Subcutaneous abdominal adipose tissue (tissue), 5 donors: ENCODE results near the gene PRDM5.

ENCODE experiments used
- H3K27ac ChIP-seq: one replicate; pipeline ENCODE4 v1.7.0; 2013; ENCODE audit warnings: low read depth, mild to moderate bottlenecking, inconsistent platforms, low read length, moderate library complexity
- H3K27me3 ChIP-seq, 5 donors: one replicate each; pipeline ENCODE4 v1.7.0; 2013; ENCODE audit warnings: low read length in 5 of 5, inconsistent platforms in 1 of 5; ENCODE audit not compliant: control insufficient read depth in 5 of 5, insufficient read depth in 4 of 5
- H3K36me3 ChIP-seq, 5 donors: one replicate each; pipeline ENCODE4 v1.7.0; 2013; ENCODE audit warnings: low read length in 5 of 5; ENCODE audit not compliant: control insufficient read depth in 5 of 5, insufficient read depth in 5 of 5
- H3K4me1 ChIP-seq, 5 donors: one replicate each; pipeline ENCODE4 v1.7.0; 2013; ENCODE audit warnings: low read length in 5 of 5, mild to moderate bottlenecking in 3 of 5, moderate library complexity in 1 of 5; ENCODE audit not compliant: control insufficient read depth in 5 of 5, insufficient read depth in 5 of 5
- H3K4me3 ChIP-seq, 5 donors: one replicate each; pipeline ENCODE4 v1.7.0; 2013; ENCODE audit warnings: low read length in 5 of 5, low read depth in 1 of 5
- H3K9ac ChIP-seq, 5 donors: one replicate each; pipeline ENCODE4 v1.7.0; 2013; ENCODE audit warnings: low read length in 5 of 5, mild to moderate bottlenecking in 4 of 5, moderate library complexity in 3 of 5
- H3K9me3 ChIP-seq, 5 donors: one replicate each; pipeline ENCODE4 v1.7.0; 2013; ENCODE audit warnings: low read length in 5 of 5; ENCODE audit not compliant: control insufficient read depth in 5 of 5
- donor health status: healthy.
- donor health status: healthy.
- donor health status: healthy.
- donor health status: healthy.
- donor health status: healthy.

Gene PRDM5

DNA sequence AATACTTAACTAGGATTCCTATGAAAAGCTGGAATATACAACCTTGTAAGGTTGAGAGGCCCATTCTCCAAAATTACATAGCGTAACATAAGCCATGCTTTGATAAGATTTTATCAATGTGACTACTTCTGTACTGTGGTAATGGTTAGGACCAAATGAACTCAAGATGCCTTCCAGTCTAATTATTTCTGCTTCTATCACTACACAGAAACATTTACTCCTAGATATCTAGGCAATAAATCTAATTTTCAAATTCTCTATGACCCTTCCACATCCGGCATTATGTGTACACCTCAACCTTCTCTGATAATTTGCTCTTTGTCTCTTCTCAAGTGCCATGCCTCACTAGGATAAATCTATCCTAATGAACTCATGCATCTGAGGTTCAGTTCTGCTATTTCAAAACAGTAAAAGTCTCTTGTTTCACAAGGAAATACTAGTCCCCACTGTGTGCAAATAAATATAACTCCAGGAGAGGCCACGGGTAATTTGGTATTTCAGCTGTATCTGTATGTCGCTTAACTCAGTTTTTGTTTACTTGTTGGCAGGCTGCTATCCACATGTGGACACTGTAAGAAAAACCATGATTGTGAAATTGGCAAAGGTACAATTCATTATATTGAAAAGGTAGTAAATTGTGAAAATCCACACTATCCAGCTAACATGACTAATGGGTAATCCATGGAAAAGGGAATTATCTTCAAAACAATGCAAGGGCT, 93.3 kb downstream of the PRDM5 start:
- H3K36me3 ChIP-seq, result no peaks in the 10 kb centered on the region
- peaks cover 0 to 4% (median 2%) of the 10 kb centered on the region in 5 donors for H3K9me3 ChIP-seq
- H3K9ac ChIP-seq, result no peak overlapping the region
- H3K4me3 ChIP-seq, result no peak overlapping the region
- no peaks in the 10 kb centered on the region for H3K27me3 ChIP-seq
- H3K4me1 ChIP-seq, result peaks cover 0 to 10% (median 0%) of the 10 kb centered on the region in 5 donors
- no peak overlapping the region for H3K27ac ChIP-seq

DNA sequence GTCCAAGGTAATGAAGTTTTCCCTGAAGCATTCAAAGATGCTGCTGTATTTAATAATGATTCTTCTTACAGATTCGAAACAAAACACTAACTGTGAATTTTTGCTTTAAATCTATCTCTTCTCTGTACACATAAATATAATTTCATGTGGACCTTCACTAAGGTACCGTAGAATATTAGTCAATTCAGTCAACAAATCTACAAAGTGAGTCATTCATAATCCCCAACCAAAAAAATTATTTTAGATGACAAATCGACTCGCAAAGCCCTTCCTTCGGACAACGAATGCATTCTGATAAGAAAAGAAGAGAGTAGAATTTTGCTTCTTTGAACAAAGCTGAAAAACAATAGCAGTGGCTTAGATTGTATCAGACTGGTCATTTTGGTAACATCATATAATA, 95.7 kb downstream of the PRDM5 start:
- Histone ChIP-seq H3K36me3 (no peaks in the 10 kb centered on the region), H3K4me3 (no peak overlapping the region), H3K4me1 (peaks cover 0 to 10% (median 0%) of the 10 kb centered on the region in 5 donors), H3K27ac (no peak overlapping the region), H3K9ac (no peak overlapping the region), H3K9me3 (no peaks in the 10 kb centered on the region), H3K27me3 (no peaks in the 10 kb centered on the region)

DNA sequence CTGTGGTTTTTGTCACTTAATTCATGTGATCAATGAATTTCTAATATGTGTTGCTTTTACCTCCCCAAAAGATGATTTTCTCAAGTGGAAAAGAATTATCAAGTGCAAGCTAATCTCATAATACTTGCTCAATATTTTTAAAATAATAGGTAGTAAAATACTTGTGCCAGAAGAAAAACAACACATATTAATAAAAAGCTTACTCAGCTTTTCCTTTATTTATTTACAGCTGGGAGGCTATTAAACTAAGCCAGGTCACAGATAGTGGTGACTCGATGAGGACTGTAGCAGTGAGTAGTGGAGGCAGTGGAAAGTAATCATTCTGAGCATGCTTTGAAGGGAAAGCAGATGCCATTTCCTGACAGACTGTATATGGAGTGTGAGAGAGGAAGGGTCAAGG, 96.1 kb downstream of the PRDM5 start:
- H3K9ac ChIP-seq, result no peak overlapping the region
- H3K4me1 ChIP-seq, result peaks cover 0 to 10% (median 0%) of the 10 kb centered on the region in 5 donors
- no peak overlapping the region for H3K27ac ChIP-seq
- H3K9me3 ChIP-seq, result no peaks in the 10 kb centered on the region
- no peak overlapping the region for H3K4me3 ChIP-seq
- H3K36me3 ChIP-seq, result no peaks in the 10 kb centered on the region
- no peaks in the 10 kb centered on the region for H3K27me3 ChIP-seq

DNA sequence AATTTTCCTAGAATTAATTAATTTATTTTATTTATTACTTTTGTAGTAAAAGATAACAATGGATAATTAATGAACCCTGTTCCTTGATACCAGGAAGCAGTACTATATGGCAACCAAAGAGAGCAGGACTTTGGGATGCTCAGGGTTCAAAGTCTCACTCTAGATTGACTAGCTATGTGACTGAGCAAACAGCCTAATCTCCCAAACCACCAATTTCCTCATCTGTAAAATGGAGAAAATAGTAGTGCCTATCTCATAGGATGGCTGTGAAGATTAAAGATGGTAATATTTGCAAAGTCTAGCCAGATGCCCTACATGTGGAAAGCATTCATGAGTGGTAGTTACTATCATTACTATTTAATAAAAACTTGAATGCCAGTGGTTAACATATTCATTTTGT, 97.6 kb downstream of the PRDM5 start:
- no peak overlapping the region for H3K4me3 ChIP-seq
- H3K9me3 ChIP-seq, result no peaks in the 10 kb centered on the region
- no peaks in the 10 kb centered on the region for H3K36me3 ChIP-seq
- H3K27ac ChIP-seq, result no peak overlapping the region
- H3K4me1 ChIP-seq, result peaks cover 0 to 5% (median 0%) of the 10 kb centered on the region in 5 donors
- H3K27me3 ChIP-seq, result no peaks in the 10 kb centered on the region
- H3K9ac ChIP-seq, result no peak overlapping the region

DNA sequence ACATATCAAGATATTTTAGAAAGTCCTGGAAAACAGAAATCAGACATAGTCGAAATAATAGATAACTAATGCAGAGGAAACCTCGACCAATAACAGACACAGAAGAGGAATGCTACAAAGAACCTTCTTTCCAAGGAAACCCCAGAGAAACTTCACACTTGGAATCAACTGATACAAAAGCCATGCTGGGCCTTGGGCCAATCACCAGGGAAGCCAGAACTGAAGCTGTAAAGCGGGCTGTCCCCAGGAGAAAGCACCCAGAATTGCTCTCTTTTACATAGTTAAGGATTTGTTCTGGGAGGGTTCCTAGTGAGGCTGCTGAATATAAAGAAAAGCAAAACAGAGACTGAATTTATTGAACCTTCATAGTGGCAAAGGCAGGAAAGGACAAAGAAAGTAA, 100.5 kb downstream of the PRDM5 start:
- H3K9ac ChIP-seq, result no peak overlapping the region

DNA sequence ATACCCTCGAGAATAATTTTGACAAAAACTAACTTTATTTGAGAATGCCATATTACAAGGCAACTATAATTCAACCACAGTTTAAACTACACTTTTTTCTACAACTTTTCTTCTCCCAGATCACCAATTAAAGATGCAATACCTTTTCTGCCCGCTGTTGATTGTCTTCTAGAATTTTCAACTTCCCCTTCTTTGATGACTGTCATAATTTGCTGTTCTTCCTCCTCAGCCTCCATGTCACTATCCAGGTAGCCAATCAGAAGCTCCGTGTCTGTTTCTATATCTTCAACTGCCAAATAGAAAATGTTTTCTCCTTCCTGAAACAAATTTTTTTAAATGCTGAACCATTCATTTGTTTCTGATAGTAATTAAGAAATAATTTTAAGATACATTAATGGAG, 101.5 kb downstream of the PRDM5 start:
- Histone ChIP-seq H3K27ac (no peak overlapping the region), H3K4me1 (peaks cover 0 to 8% (median 6%) of the 10 kb centered on the region in 5 donors), H3K36me3 (no peaks in the 10 kb centered on the region), H3K27me3 (no peaks in the 10 kb centered on the region), H3K9me3 (no peaks in the 10 kb centered on the region), H3K4me3 (no peak overlapping the region), H3K9ac (no peak overlapping the region)

More for the DNA sequence above, 100.5 kb downstream of the PRDM5 start:
- Histone ChIP-seq H3K4me3 (no peak overlapping the region), H3K36me3 (no peaks in the 10 kb centered on the region), H3K27ac (no peak overlapping the region), H3K4me1 (no peaks in the 10 kb centered on the region), H3K27me3 (no peaks in the 10 kb centered on the region), H3K9me3 (no peaks in the 10 kb centered on the region)

DNA sequence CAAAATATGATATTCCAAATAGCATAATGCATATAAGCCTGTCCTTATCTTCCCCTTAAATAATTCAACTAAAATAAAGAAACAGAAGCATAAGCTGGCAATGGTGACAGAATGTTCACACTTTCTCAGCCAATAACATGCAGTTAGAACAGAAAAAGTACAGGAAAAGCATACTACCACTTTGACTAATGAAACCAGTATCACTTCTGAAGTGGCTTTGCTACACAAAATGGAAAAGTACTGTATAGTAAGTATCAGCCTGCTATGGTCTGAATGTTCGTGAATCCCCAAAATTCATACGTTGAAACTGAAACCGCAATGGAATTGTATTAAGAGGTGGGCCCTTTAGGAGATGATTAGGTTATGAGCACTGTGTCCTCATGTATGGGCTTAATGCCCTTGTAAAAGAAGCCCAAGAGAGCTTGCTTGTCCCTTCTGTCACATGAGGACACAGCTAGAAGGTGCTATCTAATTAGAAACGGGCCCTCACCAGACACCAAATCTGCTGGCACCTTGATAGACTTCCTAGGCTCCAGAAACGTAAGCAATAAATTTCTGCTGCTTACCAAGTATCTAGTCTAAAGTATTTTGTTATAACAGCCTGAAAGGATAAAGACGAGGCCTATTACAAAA, 102.6 kb downstream of the PRDM5 start:
- Histone ChIP-seq H3K36me3 (no peaks in the 10 kb centered on the region), H3K4me3 (no peak overlapping the region)

DNA sequence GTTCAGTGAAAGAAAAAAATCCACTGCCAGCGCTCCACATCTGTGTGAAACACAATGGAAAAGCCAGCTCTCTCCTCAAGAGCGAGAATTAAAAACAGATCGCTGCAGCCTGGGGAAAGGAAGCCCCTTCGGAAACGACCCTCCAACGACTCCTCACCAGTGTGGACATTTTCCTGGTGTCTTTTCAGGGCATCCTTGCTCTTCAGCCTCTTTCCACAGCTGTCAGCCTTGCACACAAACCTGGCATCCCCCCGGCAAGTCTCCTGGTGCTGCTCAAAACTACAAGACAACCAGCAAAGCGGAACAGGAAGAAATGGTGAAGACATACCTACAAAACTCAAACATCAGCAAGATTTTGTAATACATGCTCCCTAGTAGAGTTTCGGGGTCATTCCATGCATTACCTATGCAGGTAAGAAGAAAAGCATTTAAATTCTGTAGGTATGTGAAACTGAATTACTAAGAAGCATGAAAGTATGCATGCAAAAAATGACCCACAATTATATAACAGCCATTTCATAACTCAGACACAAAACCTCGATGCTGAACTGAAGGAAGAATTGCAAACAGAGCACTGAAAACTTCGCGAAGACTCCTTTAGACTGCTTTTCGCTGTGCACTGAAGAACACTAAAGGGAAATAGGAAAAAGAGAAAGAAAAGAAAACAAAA, 106.1 kb downstream of the PRDM5 start:
- H3K9ac ChIP-seq, result peak overlapping the region in 3 of 5 donors; percentile 1 to 43 (median 11)
- no peaks in the 10 kb centered on the region for H3K9me3 ChIP-seq
- H3K4me3 ChIP-seq, result peak overlapping the region; percentile 58 to 70 (median 60)
- peaks cover 0 to 21% (median 6%) of the 10 kb centered on the region in 5 donors for H3K4me1 ChIP-seq
- H3K27ac ChIP-seq, result no peak overlapping the region
- no peaks in the 10 kb centered on the region for H3K36me3 ChIP-seq
- H3K27me3 ChIP-seq, result no peaks in the 10 kb centered on the region

More for the DNA sequence above, 102.6 kb downstream of the PRDM5 start:
- Histone ChIP-seq H3K9ac (no peak overlapping the region), H3K9me3 (no peaks in the 10 kb centered on the region), H3K27ac (no peak overlapping the region), H3K4me1 (peaks cover 0 to 13% (median 6%) of the 10 kb centered on the region in 5 donors), H3K27me3 (no peaks in the 10 kb centered on the region)

DNA sequence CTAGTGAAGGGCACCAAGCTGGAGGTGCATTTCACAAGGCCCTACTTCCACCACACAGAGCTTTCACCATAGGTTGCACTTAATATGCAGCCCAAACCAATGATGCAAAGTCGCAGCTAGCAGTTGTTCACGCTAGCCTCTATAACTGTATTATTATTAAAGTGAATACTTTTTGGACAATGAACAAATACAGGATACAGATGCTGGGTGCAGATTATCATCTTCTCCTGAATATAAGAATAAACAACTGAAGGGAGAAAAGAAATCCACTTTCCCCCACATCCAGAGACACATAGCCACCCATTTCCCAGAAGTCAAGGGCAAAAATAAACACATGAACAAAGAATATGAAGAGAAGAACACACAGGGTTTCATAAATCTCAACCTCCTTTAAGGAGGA, 107.2 kb downstream of the PRDM5 start:
- Histone ChIP-seq H3K9me3 (no peaks in the 10 kb centered on the region), H3K27ac (no peak overlapping the region), H3K27me3 (no peaks in the 10 kb centered on the region)

DNA sequence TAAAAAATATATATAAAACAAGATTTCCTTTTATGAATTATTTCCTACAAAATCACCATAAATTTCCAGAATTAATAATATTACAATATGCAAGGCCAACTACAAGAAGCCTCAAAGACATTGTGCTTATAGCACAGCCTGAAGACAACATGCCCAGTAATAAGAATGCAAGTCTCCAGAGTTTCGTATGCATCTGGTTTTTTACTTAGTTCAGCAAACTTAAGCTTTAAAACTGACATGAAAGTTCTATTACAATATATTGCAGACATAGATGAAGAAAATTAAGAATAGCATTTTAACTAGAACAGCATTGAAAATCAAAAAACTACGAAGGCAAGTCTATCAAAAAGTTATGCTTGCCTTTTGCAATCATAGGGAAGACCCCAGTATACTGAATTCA, 107.6 kb downstream of the PRDM5 start:
- Histone ChIP-seq H3K4me3 (no peak overlapping the region), H3K9me3 (no peaks in the 10 kb centered on the region), H3K27me3 (no peaks in the 10 kb centered on the region), H3K36me3 (no peaks in the 10 kb centered on the region), H3K27ac (no peak overlapping the region), H3K4me1 (peaks cover 0 to 21% (median 6%) of the 10 kb centered on the region in 5 donors), H3K9ac (no peak overlapping the region)

More for the DNA sequence above, 107.2 kb downstream of the PRDM5 start:
- no peak overlapping the region for H3K4me3 ChIP-seq
- H3K4me1 ChIP-seq, result peaks cover 0 to 21% (median 6%) of the 10 kb centered on the region in 5 donors
- no peak overlapping the region for H3K9ac ChIP-seq
- H3K36me3 ChIP-seq, result no peaks in the 10 kb centered on the region
